Adrenal gland (tissue), 12 donors: ENCODE results near the gene NR1I3. TPM values are rescaled to one million over a fixed set of nuclear protein-coding genes. Genes with fewer than 3 reads are reported as not detected.
"Not testable (repeated sequence)": the region's sequence is repeated elsewhere in the genome, so short reads cannot be mapped to it uniquely, and the experiment has no call there.

Source experiments
- DNase-seq, 7 donors: peaks; one replicate each; pipeline ENCODE4 v3.0.0-alpha.2; 2019 to 2020
- H3K27ac ChIP-seq, 5 donors: fragments of 200-600 bp; sonication (generic) in 4 of 5; 1 replicate in 3 of 5; 2 replicates in 2 of 5; pipeline versions ENCODE4 v1.5.1 to v1.8.0; 2016 to 2020; ENCODE audit warnings: mild to moderate bottlenecking in 1 of 5
- H3K27me3 ChIP-seq: fragments of 200-600 bp; 2 replicates; pipeline ENCODE4 v1.8.0; 2021
- H3K36me3 ChIP-seq, 2 donors: fragments of 200-600 bp; replicated peaks in 1 of 2; 1 replicate in 1 of 2; 2 replicates in 1 of 2; pipeline versions ENCODE4 v1.5.1 to v1.8.0; 2018 to 2022
- H3K4me1 ChIP-seq, 2 donors: fragments of 200-600 bp; replicated peaks in 1 of 2; 1 replicate in 1 of 2; 2 replicates in 1 of 2; pipeline versions ENCODE4 v1.5.1 to v1.8.0; 2018 to 2021
- H3K4me3 ChIP-seq, 4 donors: fragments of 200-600 bp; sonication (generic) in 3 of 4; one replicate each; pipeline ENCODE4 v1.5.1; 2016 to 2018
- H3K9me3 ChIP-seq, 3 donors: fragments of 200-600 bp; sonication (generic) in 1 of 3; replicated peaks in 1 of 3; 1 replicate in 2 of 3; 2 replicates in 1 of 3; pipeline versions ENCODE4 v1.5.1 to v1.8.0; 2016 to 2021
- POLR2A ChIP-seq, 2 donors: fragments of 450-650 bp; IDR thresholded peaks; one replicate each; pipeline ENCODE4 v1.6.1; 2017; ENCODE audit warnings: antibody characterized with exemption in 2 of 2, mild to moderate bottlenecking in 2 of 2, moderate library complexity in 1 of 2
- WGBS, 4 donors: extraction: QIAGEN DNeasy Blood & Tissue Kit in 2 of 4; methylation state at CpG; one replicate each; pipeline versions ENCODE4 v1.1.5 to v1.1.7; 2013 to 2017; 5-methylcytosine and 5-hydroxymethylcytosine counted together
- intact Hi-C, 2 donors: fragments of 100-400 bp; cut with DNase I; formaldehyde crosslinking; loops; one replicate each; pipeline versions ENCODE4 v1.14.1 to v1.15.0; 2022 to 2023
- polyA plus RNA-seq, 3 donors: library from polyadenylated mRNA; stranded (reverse); fragments of 200-250 nt in 2 of 3; fragments of 350-450 nt in 1 of 3; fragmentation: Illumina TruSeq in 1 of 3; extraction: RNeasy Lipid Tissue Mini Kit (QIAGEN cat#74804) in 1 of 3; gene quantifications; one replicate each; pipeline ENCODE4 v1.2.3, GENCODE V29; 2013 to 2014
- total RNA-seq, 9 donors: library from RNA; depleted of rRNA in 4 of 9; stranded (reverse); fragments of >200 nt in 4 of 9; fragments of 120-200 nt in 1 of 9; fragmentation: NEBNext Ultra II Directional in 1 of 9; extraction: Animal tissue kit (Norgen Biotek cat#: 25700) in 1 of 9; gene quantifications; one replicate each; pipeline versions ENCODE4 v1.1.0 to v1.2.4, GENCODE V29; 2013 to 2023
- TF ChIP-seq, protein P1 (sequence below), 6 experiments: fragments of 450-650 bp in 4 of 6; fragments of 200-600 bp in 2 of 6; sonication (generic) in 1 of 6; IDR thresholded peaks; 1 replicate in 5 of 6; 2 replicates in 1 of 6; pipeline versions ENCODE4 v1.5.1 to v1.8.0; 2016 to 2021; ENCODE audit warnings: antibody characterized with exemption in 6 of 6, mild to moderate bottlenecking in 2 of 6, moderate library complexity in 1 of 6
- donor health status: healthy with polysubstance abuse.
- donor health status: Bipolar disorder and iron deficiency.
- donor health status: DM: yes; HTN: yes; CAD: no.
- donor health status: DM: no; HTN: no; CAD: no.
- donor health status: DM: no; HTN: no; CAD: no.
- donor health status: DM: yes; HTN: yes; CAD: no.

NR1I3 gene
- total and polyA plus RNA-seq, 12 donors = 0.16 to 0.50 TPM; not detected in 10

GRCh38 chr1:161255302-161255701, 17.3 kb upstream of the NR1I3 start:
- 65 to 77% (median 66%) methylated on average over 5 of the region's 5 CpGs for WGBS, 4 donors
- H3K27me3 ChIP-seq = peaks cover 30% of the 10 kb centered on the region
- intact Hi-C loops = not testable (repeated sequence)

DNA sequence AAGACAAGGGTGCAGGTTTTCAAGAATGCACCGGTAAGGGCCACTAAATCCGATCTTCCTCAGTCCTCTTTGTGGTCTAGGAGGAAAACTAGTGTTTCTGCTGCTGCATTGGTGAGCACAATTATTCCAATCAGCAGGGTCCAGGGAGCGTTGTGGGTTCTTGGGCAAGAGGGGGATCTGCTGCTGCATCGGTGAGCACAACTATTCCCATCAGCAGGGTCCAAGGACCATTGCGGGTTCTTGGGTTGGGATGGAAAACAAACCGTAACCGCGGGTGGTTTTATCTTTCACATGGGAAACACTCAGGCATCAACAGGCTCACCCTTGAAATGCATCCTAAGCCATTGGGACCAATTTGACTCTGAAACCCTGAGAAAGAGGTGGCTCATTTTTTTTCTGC, 13.6 kb upstream of the NR1I3 start:
- DNase-seq = no peak
- no peaks in the 10 kb centered on the region for H3K9me3 ChIP-seq
- H3K4me1 ChIP-seq = no peaks in the 10 kb centered on the region
- no peak overlapping the region for H3K27ac ChIP-seq
- 93 to 99% (median 95%) methylated on average over 8 of the region's 8 CpGs for WGBS, 4 donors
- H3K4me3 ChIP-seq = no peak overlapping the region
- intact Hi-C loops = no loop called here
- H3K27me3 ChIP-seq = no peaks in the 10 kb centered on the region
- TF ChIP-seq, protein P1, sequence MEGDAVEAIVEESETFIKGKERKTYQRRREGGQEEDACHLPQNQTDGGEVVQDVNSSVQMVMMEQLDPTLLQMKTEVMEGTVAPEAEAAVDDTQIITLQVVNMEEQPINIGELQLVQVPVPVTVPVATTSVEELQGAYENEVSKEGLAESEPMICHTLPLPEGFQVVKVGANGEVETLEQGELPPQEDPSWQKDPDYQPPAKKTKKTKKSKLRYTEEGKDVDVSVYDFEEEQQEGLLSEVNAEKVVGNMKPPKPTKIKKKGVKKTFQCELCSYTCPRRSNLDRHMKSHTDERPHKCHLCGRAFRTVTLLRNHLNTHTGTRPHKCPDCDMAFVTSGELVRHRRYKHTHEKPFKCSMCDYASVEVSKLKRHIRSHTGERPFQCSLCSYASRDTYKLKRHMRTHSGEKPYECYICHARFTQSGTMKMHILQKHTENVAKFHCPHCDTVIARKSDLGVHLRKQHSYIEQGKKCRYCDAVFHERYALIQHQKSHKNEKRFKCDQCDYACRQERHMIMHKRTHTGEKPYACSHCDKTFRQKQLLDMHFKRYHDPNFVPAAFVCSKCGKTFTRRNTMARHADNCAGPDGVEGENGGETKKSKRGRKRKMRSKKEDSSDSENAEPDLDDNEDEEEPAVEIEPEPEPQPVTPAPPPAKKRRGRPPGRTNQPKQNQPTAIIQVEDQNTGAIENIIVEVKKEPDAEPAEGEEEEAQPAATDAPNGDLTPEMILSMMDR (IDR thresholded peaks at IDR 0.05) = no peak
- TF ChIP-seq POLR2A (IDR thresholded peaks at IDR 0.05) = no peak
- H3K36me3 ChIP-seq = no peaks in the 10 kb centered on the region

More at GRCh38 chr1:161255302-161255701, 17.3 kb upstream of the NR1I3 start:
- not testable (repeated sequence) for H3K9me3 ChIP-seq, H3K4me1 ChIP-seq, H3K4me3 ChIP-seq, DNase-seq, H3K27ac ChIP-seq, H3K36me3 ChIP-seq

GRCh38 chr1:161250829-161251228, 12.8 kb upstream of the NR1I3 start:
- Histone ChIP-seq H3K4me3 (no peak overlapping the region), H3K27me3 (no peaks in the 10 kb centered on the region), H3K27ac (no peak overlapping the region), H3K4me1 (no peaks in the 10 kb centered on the region), H3K36me3 (no peaks in the 10 kb centered on the region), H3K9me3 (no peaks in the 10 kb centered on the region)
- no peak for DNase-seq
- 73 to 83% (median 77%) methylated on average over 7 of the region's 7 CpGs for WGBS, 4 donors
- intact Hi-C loops = no loop called here
- TF ChIP-seq, protein P1 (IDR thresholded peaks at IDR 0.05) = no peak
- no peak for TF ChIP-seq POLR2A (IDR thresholded peaks at IDR 0.05)

DNA sequence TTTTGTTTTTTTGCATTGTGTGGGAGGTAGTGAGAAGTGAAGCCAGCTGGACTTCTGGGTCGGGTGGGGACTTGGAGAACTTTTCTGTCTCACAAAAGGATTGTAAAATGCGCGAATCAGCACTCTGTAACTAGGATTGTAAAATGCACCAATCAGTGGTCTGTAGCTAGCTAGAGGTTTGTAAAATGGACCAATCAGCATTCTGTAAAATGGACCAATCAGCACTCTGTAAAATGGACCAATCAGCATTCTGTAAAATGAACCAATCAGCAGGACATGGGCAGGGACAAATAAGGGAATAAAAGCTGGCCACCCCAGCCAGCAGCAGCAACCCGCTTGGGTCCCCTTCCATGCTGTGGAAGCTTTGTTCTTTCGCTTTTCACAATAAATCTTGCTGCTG, 12.1 kb upstream of the NR1I3 start:
- H3K27me3 ChIP-seq, H3K9me3 ChIP-seq, DNase-seq, H3K4me3 ChIP-seq, H3K36me3 ChIP-seq, H3K27ac ChIP-seq, intact Hi-C loops, H3K4me1 ChIP-seq: not testable (repeated sequence)
- 72 to 84% (median 77%) methylated on average over 5 of the region's 5 CpGs for WGBS, 4 donors

- Histone ChIP-seq H3K27me3 (no peaks in the 10 kb centered on the region), H3K9me3 (no peaks in the 10 kb centered on the region), H3K27ac (no peak overlapping the region), H3K36me3 (no peaks in the 10 kb centered on the region), H3K4me1 (no peaks in the 10 kb centered on the region), H3K4me3 (no peak overlapping the region)
- DNase-seq = no peak
- TF ChIP-seq, protein P1 (IDR thresholded peaks at IDR 0.05) = no peak
- intact Hi-C loops = no loop called here
- 79 to 94% (median 93%) methylated on average over 4 of the region's 4 CpGs for WGBS, 4 donors
Observed at GRCh38 chr1:161244888-161245287, 6.9 kb upstream of the NR1I3 start.
